ENCODE results near the gene SAT1.
"Not testable (repeated sequence)": the region's sequence is repeated elsewhere in the genome, so short reads cannot be mapped to it uniquely, and the experiment has no call there.

The SAT1 gene

GRCh38 chrX:23756165-23756564 lies 26.8 kb upstream of the SAT1 start:
- H3K9ac ChIP-seq (ENCODE audit: low read depth, low read length) = no peak overlapping the region
- H3K9me3 ChIP-seq (ENCODE audit: control insufficient read depth, insufficient read depth, low read length) = no peaks in the 10 kb centered on the region
- no peak overlapping the region for H3K4me3 ChIP-seq (ENCODE audit: low read depth, low read length)
- no peaks in the 10 kb centered on the region for H3K36me3 ChIP-seq (ENCODE audit: control insufficient read depth, insufficient read depth, low read length)
- no peaks in the 10 kb centered on the region for H3K27me3 ChIP-seq (ENCODE audit: control insufficient read depth, insufficient read depth, low read length)
- H3K4me1 ChIP-seq (ENCODE audit: control insufficient read depth, insufficient read depth, low read length) = no peaks in the 10 kb centered on the region

DNA sequence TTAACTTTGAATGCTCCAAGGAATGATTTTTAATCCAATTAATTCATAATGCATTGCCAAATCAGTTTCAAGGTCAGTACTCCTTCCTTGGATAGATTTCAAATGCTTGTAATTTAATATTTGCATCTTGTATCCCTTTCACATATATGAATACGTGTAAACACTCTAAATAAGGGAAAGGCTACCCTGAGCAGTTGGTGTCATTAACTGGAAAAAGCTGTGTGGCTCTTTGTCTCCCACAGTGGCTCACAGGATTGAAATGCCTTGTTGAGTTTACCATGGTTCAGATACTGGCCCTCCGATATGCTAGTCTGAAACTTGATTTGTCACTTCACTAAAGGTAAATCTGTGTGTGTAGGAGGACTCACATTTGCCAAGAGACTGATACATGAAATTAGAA lies 23.2 kb upstream of the SAT1 start:
- no peak overlapping the region for H3K4me3 ChIP-seq (ENCODE audit: low read depth, low read length)
- no peak overlapping the region for H3K9ac ChIP-seq (ENCODE audit: low read depth, low read length)
- H3K4me1 ChIP-seq (ENCODE audit: control insufficient read depth, insufficient read depth, low read length) = peaks cover 8% of the 10 kb centered on the region
- no peaks in the 10 kb centered on the region for H3K9me3 ChIP-seq (ENCODE audit: control insufficient read depth, insufficient read depth, low read length)
- no peaks in the 10 kb centered on the region for H3K27me3 ChIP-seq (ENCODE audit: control insufficient read depth, insufficient read depth, low read length)
- H3K36me3 ChIP-seq (ENCODE audit: control insufficient read depth, insufficient read depth, low read length) = no peaks in the 10 kb centered on the region

GRCh38 chrX:23764188-23764984 lies 18.6 kb upstream of the SAT1 start:
- H3K9me3 ChIP-seq (ENCODE audit: control insufficient read depth, insufficient read depth, low read length) = no peaks in the 10 kb centered on the region
- no peaks in the 10 kb centered on the region for H3K27me3 ChIP-seq (ENCODE audit: control insufficient read depth, insufficient read depth, low read length)
- H3K36me3 ChIP-seq (ENCODE audit: control insufficient read depth, insufficient read depth, low read length) = peaks cover 3% of the 10 kb centered on the region
- H3K4me1 ChIP-seq (ENCODE audit: control insufficient read depth, insufficient read depth, low read length) = peaks cover 9% of the 10 kb centered on the region
- no peak overlapping the region for H3K9ac ChIP-seq (ENCODE audit: low read depth, low read length)
- H3K4me3 ChIP-seq (ENCODE audit: low read depth, low read length) = no peak overlapping the region

DNA sequence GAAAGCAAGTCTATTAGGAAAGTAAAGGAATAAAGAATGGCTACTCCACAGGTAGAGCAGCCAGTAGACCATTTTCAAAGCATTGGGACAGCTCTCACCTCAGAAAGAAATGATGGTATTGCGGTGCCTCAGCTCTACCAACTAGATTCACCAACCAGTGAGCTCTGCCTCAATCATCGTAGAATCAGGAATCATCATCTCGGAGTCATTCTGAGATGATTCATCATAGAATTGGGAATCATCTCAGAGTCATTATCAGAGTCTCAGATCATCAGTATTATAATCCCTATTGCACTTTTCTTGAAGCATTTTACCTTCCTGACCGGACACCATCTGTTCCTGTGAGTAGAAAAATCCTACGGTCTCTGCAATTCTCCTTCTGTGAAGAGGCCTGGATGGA lies 17.5 kb upstream of the SAT1 start:
- H3K36me3 ChIP-seq (ENCODE audit: control insufficient read depth, insufficient read depth, low read length) = peaks cover 3% of the 10 kb centered on the region
- H3K4me1 ChIP-seq (ENCODE audit: control insufficient read depth, insufficient read depth, low read length) = peaks cover 9% of the 10 kb centered on the region
- no peak overlapping the region for H3K4me3 ChIP-seq (ENCODE audit: low read depth, low read length)
- H3K9me3 ChIP-seq (ENCODE audit: control insufficient read depth, insufficient read depth, low read length) = no peaks in the 10 kb centered on the region
- H3K9ac ChIP-seq (ENCODE audit: low read depth, low read length) = no peak overlapping the region
- no peaks in the 10 kb centered on the region for H3K27me3 ChIP-seq (ENCODE audit: control insufficient read depth, insufficient read depth, low read length)

- Histone ChIP-seq H3K36me3 (ENCODE audit: control insufficient read depth, insufficient read depth, low read length) (peaks cover 3% of the 10 kb centered on the region), H3K4me1 (ENCODE audit: control insufficient read depth, insufficient read depth, low read length) (peaks cover 9% of the 10 kb centered on the region), H3K4me3 (ENCODE audit: low read depth, low read length) (no peak overlapping the region), H3K9me3 (ENCODE audit: control insufficient read depth, insufficient read depth, low read length) (no peaks in the 10 kb centered on the region), H3K9ac (ENCODE audit: low read depth, low read length) (no peak overlapping the region), H3K27me3 (ENCODE audit: control insufficient read depth, insufficient read depth, low read length) (no peaks in the 10 kb centered on the region)
These were observed 17.1 kb upstream of the SAT1 start for GRCh38 chrX:23765868-23766267.

DNA sequence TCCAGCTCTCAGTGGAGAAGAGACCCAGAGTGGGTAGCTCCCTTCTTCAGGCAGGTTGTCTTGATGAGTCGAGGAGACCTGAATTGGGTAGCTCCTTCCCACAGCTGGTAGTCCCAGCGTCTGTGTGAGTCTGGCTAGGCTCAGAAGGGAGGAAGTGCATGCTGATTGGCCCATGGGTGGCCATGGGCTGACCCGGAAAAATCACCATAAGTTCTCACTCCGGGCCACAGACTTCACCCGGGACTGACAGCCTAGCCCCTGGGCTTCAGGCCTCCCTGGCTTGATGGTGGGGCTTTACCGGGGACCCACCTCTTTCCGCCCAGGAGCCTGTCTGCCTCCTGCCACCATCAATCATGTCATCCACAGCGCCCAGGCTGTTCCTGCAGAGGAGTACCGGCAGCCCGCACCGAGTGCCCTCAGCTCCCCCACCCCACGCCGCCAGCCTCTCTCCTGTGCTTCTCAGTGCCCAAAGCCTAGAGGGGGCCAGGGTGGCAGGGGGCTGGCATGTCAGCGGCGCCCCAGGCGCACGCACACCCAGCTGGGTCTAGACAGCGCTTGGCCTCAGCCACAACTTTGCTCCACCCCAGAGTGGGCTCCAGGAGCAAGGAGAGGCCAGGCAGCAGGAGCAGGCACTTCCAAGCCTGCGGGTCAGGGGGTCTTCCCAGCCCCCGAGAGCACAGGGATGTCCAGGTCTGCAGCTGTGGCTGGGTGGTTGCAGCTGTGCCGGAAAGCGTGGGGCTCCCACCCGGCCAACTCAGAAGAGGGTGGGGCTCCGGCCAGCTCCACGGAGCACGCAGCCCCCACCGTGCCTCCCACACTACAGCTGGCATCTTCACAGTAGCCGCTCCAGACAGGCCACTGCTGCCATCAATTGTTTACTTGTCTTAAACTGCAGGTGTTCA lies 16.1 kb upstream of the SAT1 start:
- H3K4me3 ChIP-seq (ENCODE audit: low read depth, low read length) = no peak overlapping the region
- H3K27me3 ChIP-seq (ENCODE audit: control insufficient read depth, insufficient read depth, low read length) = no peaks in the 10 kb centered on the region
- peaks cover 9% of the 10 kb centered on the region for H3K4me1 ChIP-seq (ENCODE audit: control insufficient read depth, insufficient read depth, low read length)
- no peaks in the 10 kb centered on the region for H3K9me3 ChIP-seq (ENCODE audit: control insufficient read depth, insufficient read depth, low read length)
- H3K9ac ChIP-seq (ENCODE audit: low read depth, low read length) = no peak overlapping the region
- H3K36me3 ChIP-seq (ENCODE audit: control insufficient read depth, insufficient read depth, low read length) = peaks cover 3% of the 10 kb centered on the region

DNA sequence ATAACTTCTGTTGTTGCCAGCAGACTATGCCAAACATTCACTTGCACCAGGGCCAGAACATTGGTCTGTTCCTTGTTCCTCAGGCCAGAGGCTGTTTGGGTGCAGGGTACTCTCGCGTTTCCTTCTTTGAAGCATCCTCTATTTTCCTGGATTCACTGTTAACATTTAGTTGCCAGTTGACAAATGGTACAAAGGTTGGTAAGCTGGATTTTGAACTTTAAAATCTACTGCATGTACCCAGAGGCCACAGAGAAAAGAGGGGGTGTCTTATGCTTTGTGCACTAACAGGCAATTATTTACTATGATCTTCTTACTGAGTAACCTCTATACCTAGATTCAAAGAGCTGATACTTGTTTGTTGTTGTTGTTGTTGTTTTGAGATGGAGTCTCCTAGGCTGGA lies 12.8 kb upstream of the SAT1 start:
- Histone ChIP-seq H3K4me1 (ENCODE audit: control insufficient read depth, insufficient read depth, low read length) (no peaks in the 10 kb centered on the region), H3K9me3 (ENCODE audit: control insufficient read depth, insufficient read depth, low read length) (no peaks in the 10 kb centered on the region), H3K9ac (ENCODE audit: low read depth, low read length) (no peak overlapping the region), H3K27me3 (ENCODE audit: control insufficient read depth, insufficient read depth, low read length) (no peaks in the 10 kb centered on the region), H3K36me3 (ENCODE audit: control insufficient read depth, insufficient read depth, low read length) (peaks cover 3% of the 10 kb centered on the region), H3K4me3 (ENCODE audit: low read depth, low read length) (no peak overlapping the region)

- H3K36me3 ChIP-seq (ENCODE audit: control insufficient read depth, insufficient read depth, low read length); H3K9me3 ChIP-seq (ENCODE audit: control insufficient read depth, insufficient read depth, low read length); H3K9ac ChIP-seq (ENCODE audit: low read depth, low read length); H3K27me3 ChIP-seq (ENCODE audit: control insufficient read depth, insufficient read depth, low read length); H3K4me3 ChIP-seq (ENCODE audit: low read depth, low read length); H3K4me1 ChIP-seq (ENCODE audit: control insufficient read depth, insufficient read depth, low read length): not testable (repeated sequence)
These were observed 11.9 kb upstream of the SAT1 start for GRCh38 chrX:23771086-23771485.

GRCh38 chrX:23773601-23774175 lies 9.3 kb upstream of the SAT1 start:
- no peaks in the 10 kb centered on the region for H3K36me3 ChIP-seq (ENCODE audit: control insufficient read depth, insufficient read depth, low read length)
- no peaks in the 10 kb centered on the region for H3K4me1 ChIP-seq (ENCODE audit: control insufficient read depth, insufficient read depth, low read length)
- H3K9me3 ChIP-seq (ENCODE audit: control insufficient read depth, insufficient read depth, low read length) = no peaks in the 10 kb centered on the region
- H3K27me3 ChIP-seq (ENCODE audit: control insufficient read depth, insufficient read depth, low read length) = no peaks in the 10 kb centered on the region
- H3K4me3 ChIP-seq (ENCODE audit: low read depth, low read length) = no peak overlapping the region
- no peak overlapping the region for H3K9ac ChIP-seq (ENCODE audit: low read depth, low read length)

- Histone ChIP-seq H3K9me3 (ENCODE audit: control insufficient read depth, insufficient read depth, low read length) (no peaks in the 10 kb centered on the region), H3K27me3 (ENCODE audit: control insufficient read depth, insufficient read depth, low read length) (no peaks in the 10 kb centered on the region), H3K4me1 (ENCODE audit: control insufficient read depth, insufficient read depth, low read length) (no peaks in the 10 kb centered on the region), H3K9ac (ENCODE audit: low read depth, low read length) (no peak overlapping the region), H3K4me3 (ENCODE audit: low read depth, low read length) (no peak overlapping the region), H3K36me3 (ENCODE audit: control insufficient read depth, insufficient read depth, low read length) (no peaks in the 10 kb centered on the region)
These were observed 6.6 kb upstream of the SAT1 start for GRCh38 chrX:23776363-23776762.

GRCh38 chrX:23779025-23779424 lies 3.9 kb upstream of the SAT1 start:
- no peaks in the 10 kb centered on the region for H3K4me1 ChIP-seq (ENCODE audit: control insufficient read depth, insufficient read depth, low read length)
- H3K36me3 ChIP-seq (ENCODE audit: control insufficient read depth, insufficient read depth, low read length) = no peaks in the 10 kb centered on the region
- H3K27me3 ChIP-seq (ENCODE audit: control insufficient read depth, insufficient read depth, low read length) = no peaks in the 10 kb centered on the region
- H3K4me3 ChIP-seq (ENCODE audit: low read depth, low read length) = no peak overlapping the region
- H3K9me3 ChIP-seq (ENCODE audit: control insufficient read depth, insufficient read depth, low read length) = no peaks in the 10 kb centered on the region
- no peak overlapping the region for H3K9ac ChIP-seq (ENCODE audit: low read depth, low read length)
